GM12878 (cell line): ENCODE measurements around the gene RPS4Y2. TPM values are rescaled to one million over a fixed set of nuclear protein-coding genes. Genes with fewer than 3 reads are reported as not detected.

ENCODE experiments used
- ATAC-seq: fragments of 200-7000 bp; cut with Tn5 transposase; 3 replicates; pipeline ENCODE4 v1.9.1; 2020; ENCODE audit warnings: mild to moderate bottlenecking, moderate library complexity
- Bru-seq: library from RNA; stranded (reverse); fragments of 400-500 nt; gene quantifications from one replicate; lab custom pipeline; 2021; lab: Mats Ljungman, UMichigan
- BruChase-seq, 2 experiments: library from RNA; stranded (reverse); fragments of 400-500 nt; gene quantifications; one replicate each; lab custom pipeline; 2021; lab: Mats Ljungman, UMichigan
- BruUV-seq: library from RNA; stranded (reverse); fragments of 400-500 nt; replicated peaks from 2 replicates; lab custom pipeline; 2021; lab: Mats Ljungman, UMichigan
- CTCF ChIA-PET: fragments of 300-600 bp; sonication (Branson Sonifier 250); formaldehyde crosslinking; extraction: SDS; loops from one replicate; lab custom pipeline; 2021; ENCODE audit warnings: inconsistent platforms; lab: Yijun Ruan, JAX
- POLR2A ChIA-PET: fragments of 350-600 bp; formaldehyde crosslinking; extraction: SDS; loops from one replicate; lab custom pipeline; 2021; ENCODE audit warnings: inconsistent platforms; lab: Charles Lee
- RAD21 ChIA-PET: fragments of 300-600 bp; sonication (Branson Sonifier 250); formaldehyde crosslinking; loops from one replicate; lab custom pipeline; 2023; ENCODE audit warnings: antibody characterized with exemption; ENCODE audit not compliant: unreplicated experiment; lab: Charles Lee
- SMC1A ChIA-PET: fragments of 300-600 bp; sonication (Branson Sonifier 250); formaldehyde crosslinking; loops from one replicate; lab custom pipeline; 2023; ENCODE audit not compliant: unreplicated experiment, uncharacterized antibody; lab: Charles Lee
- DNase-seq: peaks from one replicate; pipeline ENCODE4 v3.0.0-alpha.2; 2011; ENCODE audit warnings: low read depth, low spot score
- FAIRE-seq: peaks from 3 replicates; lab custom pipeline; 2011; peaks lifted over from hg19 to GRCh38; lab: Jason Lieb, UNC
- H2AFZ ChIP-seq: 2 replicates; pipeline ENCODE4 v1.6.0; 2011; ENCODE audit warnings: low read depth, low read length, control low read depth; ENCODE audit not compliant: control insufficient read depth
- H3K27ac ChIP-seq: 2 replicates; pipeline ENCODE4 v1.5.1; 2011; ENCODE audit warnings: control low read depth; ENCODE audit not compliant: control insufficient read depth, insufficient read depth
- H3K27me3 ChIP-seq, 2 experiments: replicated peaks in 1 of 2; 2 replicates each; pipeline versions ENCODE4 v1.6.0 to v1.6.1; 2011; ENCODE audit warnings: low read length in 1 of 2; ENCODE audit not compliant: control insufficient read depth in 2 of 2, insufficient read depth in 2 of 2
- H3K36me3 ChIP-seq, 2 experiments: 2 replicates each; pipeline ENCODE4 v1.5.1; 2011; ENCODE audit warnings: low read length in 1 of 2; ENCODE audit not compliant: control insufficient read depth in 2 of 2, insufficient read depth in 2 of 2
- H3K4me1 ChIP-seq: 2 replicates; pipeline ENCODE4 v1.6.1; 2011; ENCODE audit warnings: mild to moderate bottlenecking, low read length, moderate library complexity, mixed read lengths; ENCODE audit not compliant: control insufficient read depth, insufficient read depth
- H3K4me2 ChIP-seq: 2 replicates; pipeline ENCODE4 v1.6.0; 2011; ENCODE audit warnings: control low read depth; ENCODE audit not compliant: control insufficient read depth, insufficient read depth
- H3K4me3 ChIP-seq: fragments of 200-600 bp; sonication (generic); 2 replicates; pipeline ENCODE4 v1.5.1; 2016
- H3K79me2 ChIP-seq: 2 replicates; pipeline ENCODE4 v1.6.0; 2011; ENCODE audit warnings: low read length; ENCODE audit not compliant: control insufficient read depth, insufficient read depth
- H3K9ac ChIP-seq: 2 replicates; pipeline ENCODE4 v1.8.0; 2011; ENCODE audit warnings: low read length, control low read depth, mixed read lengths; ENCODE audit not compliant: control insufficient read depth, insufficient read depth
- H3K9me3 ChIP-seq: replicated peaks from 3 replicates; pipeline ENCODE4 v1.5.1; 2011; ENCODE audit warnings: mild to moderate bottlenecking, low read length; ENCODE audit not compliant: control insufficient read depth, insufficient read depth
- H4K20me1 ChIP-seq: 2 replicates; pipeline ENCODE4 v1.6.0; 2011; ENCODE audit not compliant: control insufficient read depth, insufficient read depth
- ATF7 ChIP-seq: fragments of 450-650 bp; IDR thresholded peaks from 2 replicates; pipeline ENCODE4 v1.6.1; 2016; ENCODE audit warnings: low read depth, mild to moderate bottlenecking
- SMC3 ChIP-seq: IDR thresholded peaks from 2 replicates; pipeline ENCODE4 v1.6.1; 2011; ENCODE audit warnings: low read length, improper control_type of control experiment, borderline replicate concordance
- WGBS: methylation state at CpG from one replicate; pipeline ENCODE4 v1.1.6; 2016; ENCODE audit warnings: low lambda C conversion rate; ENCODE audit not compliant: insufficient replicate concordance, insufficient coverage; ENCODE audit errors: missing lambda C conversion rate; 5-methylcytosine and 5-hydroxymethylcytosine counted together
- in situ Hi-C: fragments of 300-500 bp; cut with MboI; formaldehyde crosslinking; loops from 9 replicates; pipeline ENCODE4 v1.14.3; 2018; ENCODE audit warnings: mixed read lengths
- intact Hi-C: fragments of 100-400 bp; cut with micrococcal nuclease; formaldehyde crosslinking; loops from one replicate; pipeline ENCODE4 v1.14.2; 2022; ENCODE audit not compliant: unreplicated experiment
- long read RNA-seq, 2 experiments: library from polyadenylated mRNA; unstranded; transcript quantifications; one replicate each; pipeline ENCODE4 v2.0.0, GENCODE V29; 2019 to 2020
- polyA minus RNA-seq, 3 experiments: library from RNA; depleted of rRNA, polyadenylated mRNA; stranded (reverse); fragments of >200 nt; gene quantifications; 2 replicates each; pipeline ENCODE4 v1.2.3, GENCODE V29; 2011
- polyA plus RNA-seq, 11 experiments: library from polyadenylated mRNA; depleted of rRNA in 4 of 11; unstranded in 6 of 11; stranded (reverse) in 5 of 11; fragments of >200 nt; fragmentation: Nextera tagmentation in 4 of 11; fragmentation: Illumina TruSeq in 1 of 11; extraction: Ambion mirVana in 4 of 11; extraction: Trizol in 1 of 11; gene quantifications; 1 replicate in 1 of 11; 2 replicates in 10 of 11; pipeline versions ENCODE4 v1.2.1 to v1.2.3, GENCODE V29; 2011 to 2016; ENCODE audit warnings: inconsistent platforms in 2 of 11, missing spikeins in 2 of 11, low read depth in 1 of 11
- total RNA-seq, 4 experiments: library from RNA; depleted of rRNA in 3 of 4; stranded (reverse); fragments of >200 nt in 3 of 4; fragmentation: Illumina TruSeq in 1 of 4; extraction: Trizol in 1 of 4; gene quantifications; 2 replicates each; pipeline versions ENCODE4 v1.2.1 to v1.2.3, GENCODE V29; 2013 to 2021

The RPS4Y2 gene
- total RNA-seq (2013; cell fraction: nucleolus; rRNA removed): not detected in 2 replicates
- total RNA-seq (2014; rRNA removed): not detected in 2 replicates
- not detected in 2 replicates for total RNA-seq (2014; rRNA removed; fragmentation: Illumina TruSeq; extraction: Trizol)
- not detected in 2 replicates for total RNA-seq (2021)
- not detected for polyA plus RNA-seq (2011; ENCODE audit: low read depth)
- not detected in 2 replicates for polyA plus RNA-seq (2011; rRNA removed)
- not detected in 2 replicates for polyA plus RNA-seq (2011; cell fraction: cytosol; rRNA removed)
- polyA plus RNA-seq (2011; cell fraction: nucleus; rRNA removed): not detected in 2 replicates
- not detected in 2 replicates for polyA plus RNA-seq (2012)
- not detected in 2 replicates for polyA plus RNA-seq (2014; fragmentation: Illumina TruSeq; extraction: Trizol)
- polyA plus RNA-seq (2014; fragmentation: Nextera tagmentation; extraction: Ambion mirVana): not detected
- not detected in 2 replicates for polyA plus RNA-seq (2014; rRNA removed)
- not detected for polyA plus RNA-seq (2016; fragmentation: Nextera tagmentation; extraction: Ambion mirVana)
- not detected in 2 replicates for polyA minus RNA-seq (2011; rRNA and poly(A)+ RNA removed)
- polyA minus RNA-seq (2011; cell fraction: cytosol; rRNA and poly(A)+ RNA removed): not detected in 2 replicates
- not detected in 2 replicates for polyA minus RNA-seq (2011; cell fraction: nucleus; rRNA and poly(A)+ RNA removed)
- not detected for Bru-seq, nascent RNA
- not detected for BruChase-seq, experiment 1, labeled RNA remaining after a 6-hour chase
- not detected for BruChase-seq, experiment 2, labeled RNA remaining after a 2-hour chase
- long read RNA-seq, experiment 1: 0 reads
- long read RNA-seq, experiment 2: 0 reads

DNA sequence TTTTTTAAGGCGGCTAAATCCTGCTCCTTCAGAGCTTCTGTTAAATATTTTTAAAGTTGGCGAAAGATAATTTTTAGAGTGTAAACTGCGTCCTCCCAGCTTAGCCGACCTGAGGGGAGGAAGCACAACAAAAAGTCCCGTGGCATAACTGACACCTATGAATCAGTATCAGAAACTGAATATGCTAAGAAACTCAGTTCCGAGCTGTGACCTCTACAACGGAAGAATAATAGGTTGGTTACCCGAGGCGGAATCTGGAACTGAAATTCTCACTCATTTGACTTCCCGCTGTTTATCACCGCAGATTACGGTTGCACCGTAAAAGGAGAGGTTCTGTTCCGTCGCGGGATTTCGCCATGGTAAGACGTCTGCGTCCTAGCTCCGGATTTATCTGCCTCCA is at the start of gene RPS4Y2:
Gene RPS4Y2 (plus strand): TSS at position 301 of the 400 bp plus-strand sequence. CDS start 56 bp downstream, at position 357.
- ChIA-PET RAD21 (no interaction called here), POLR2A (no interaction called here), CTCF (no interaction called here), SMC1A (no interaction called here)
- FAIRE-seq: no peak
- Histone ChIP-seq H3K36me3 (no peaks in the 10 kb centered on the region), H3K9ac (no peak within 1 kb of the TSS), H3K4me3 (no peak within 1 kb of the TSS), H3K4me1 (no peaks in the 10 kb centered on the region), H2AFZ (no peak within 1 kb of the TSS), H3K9me3 (no peaks in the 10 kb centered on the region), H3K4me2 (no peak within 1 kb of the TSS), H4K20me1 (no peaks in the 10 kb centered on the region), H3K79me2 (no peaks in the 10 kb centered on the region), H3K27me3 (no peaks in the 10 kb centered on the region), H3K27ac (no peak within 1 kb of the TSS)
- intact Hi-C loops (no loop called here), in situ Hi-C loops (no loop called here)
- no CpG with 5 or more reads among the region's 20 CpGs for WGBS
- DNase-seq: no peak
- BruUV-seq: no TSS peak
- no peak for TF ChIP-seq ATF7
- ATAC-seq: no peak

DNA sequence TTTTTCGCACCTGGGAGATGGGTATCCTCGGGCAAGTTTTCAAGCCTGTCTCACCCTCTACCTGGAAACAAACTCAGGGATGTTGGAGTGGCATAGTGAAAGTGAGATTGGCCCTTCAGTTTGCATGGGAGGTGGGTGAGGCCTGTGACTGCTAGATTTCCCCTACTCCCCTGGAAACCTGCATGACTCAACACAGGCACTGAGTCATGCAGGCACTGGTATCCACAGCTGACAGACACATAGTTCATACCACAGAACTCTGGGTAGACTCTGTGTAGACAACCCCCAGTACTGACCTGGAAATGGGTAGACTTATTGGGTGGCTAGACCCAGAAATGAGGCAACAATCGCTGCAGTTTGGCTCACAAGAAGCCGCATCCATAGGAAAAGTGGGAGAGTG is 41.5 kb upstream of the RPS4Y2 start:
- Histone ChIP-seq H3K79me2 (no peaks in the 10 kb centered on the region), H2AFZ (no peak overlapping the region), H3K9me3 (no peaks in the 10 kb centered on the region), H3K27ac (no peak overlapping the region), H4K20me1 (no peaks in the 10 kb centered on the region), H3K4me2 (no peak overlapping the region), H3K4me1 (no peaks in the 10 kb centered on the region), H3K36me3 (no peaks in the 10 kb centered on the region), H3K9ac (no peak overlapping the region), H3K27me3 (no peaks in the 10 kb centered on the region), H3K4me3 (no peak overlapping the region)
- intact Hi-C loops: no loop called here
- FAIRE-seq: no peak
- POLR2A ChIA-PET: no interaction called here
- no peak for ATAC-seq
- in situ Hi-C loops: no loop called here
- no TSS peak for BruUV-seq
- RAD21 ChIA-PET: no interaction called here
- CTCF ChIA-PET: no interaction called here
- no CpG with 5 or more reads among the region's 4 CpGs for WGBS
- DNase-seq: no peak
- SMC1A ChIA-PET: no interaction called here
- TF ChIP-seq SMC3: no peak
